ENCODE measurements around the gene LGR6. TPM values are rescaled to one million over a fixed set of nuclear protein-coding genes. Genes with fewer than 3 reads are reported as not detected.
A peak's percentile ranks its signal among the peaks of the same experiment; 100 is the strongest.

Gene LGR6
- total and polyA plus RNA-seq, 4 donors: 11.6 to 67.8 (median 33.6) TPM

DNA sequence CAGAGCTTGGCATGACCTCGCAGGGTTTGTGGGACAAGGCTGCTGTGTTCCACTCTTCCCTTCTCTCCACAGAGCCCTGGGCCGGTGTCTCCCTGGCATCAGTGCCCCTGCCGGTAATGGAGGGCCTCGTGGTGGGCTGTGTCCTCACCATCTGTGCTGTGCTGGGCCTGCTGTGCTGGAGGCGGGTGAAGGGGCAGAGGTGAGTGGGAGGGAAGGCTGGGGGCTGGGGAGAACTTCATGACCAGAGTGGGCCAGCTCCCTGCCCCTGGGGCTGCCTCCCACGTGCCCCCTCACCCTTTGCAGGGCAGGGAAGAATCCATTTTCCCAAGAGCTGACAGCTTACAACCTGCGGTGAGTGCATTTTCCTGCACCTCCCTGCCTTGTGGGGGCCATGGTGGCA is 12.0 kb upstream of the LGR6 start:
- Histone ChIP-seq H3K27me3 (ENCODE audit: control insufficient read depth in 1 of 2, insufficient read depth in 2 of 2, low read length in 1 of 2) (no peaks in the 10 kb centered on the region), H3K36me3 (ENCODE audit: control insufficient read depth in 1 of 2, insufficient read depth in 2 of 2, low read length in 1 of 2) (no peaks in the 10 kb centered on the region), H3K4me3 (ENCODE audit: low read length in 2 of 2) (no peak overlapping the region), H3K4me1 (ENCODE audit: control insufficient read depth in 1 of 2, insufficient read depth in 2 of 2, low read length in 2 of 2) (no peaks in the 10 kb centered on the region), H3K9me3 (ENCODE audit: control insufficient read depth, low read length) (no peaks in the 10 kb centered on the region), H3K27ac (ENCODE audit: low read depth in 1 of 2, low read length in 2 of 2) (no peak overlapping the region)
- DNase-seq (no peak), ATAC-seq (ENCODE audit: low FRiP score) (no peak)
- WGBS, 2 donors: 88 to 90% methylated on average over 7 of the region's 7 CpGs
- intact Hi-C loops (cut with DNase I): no loop called here

DNA sequence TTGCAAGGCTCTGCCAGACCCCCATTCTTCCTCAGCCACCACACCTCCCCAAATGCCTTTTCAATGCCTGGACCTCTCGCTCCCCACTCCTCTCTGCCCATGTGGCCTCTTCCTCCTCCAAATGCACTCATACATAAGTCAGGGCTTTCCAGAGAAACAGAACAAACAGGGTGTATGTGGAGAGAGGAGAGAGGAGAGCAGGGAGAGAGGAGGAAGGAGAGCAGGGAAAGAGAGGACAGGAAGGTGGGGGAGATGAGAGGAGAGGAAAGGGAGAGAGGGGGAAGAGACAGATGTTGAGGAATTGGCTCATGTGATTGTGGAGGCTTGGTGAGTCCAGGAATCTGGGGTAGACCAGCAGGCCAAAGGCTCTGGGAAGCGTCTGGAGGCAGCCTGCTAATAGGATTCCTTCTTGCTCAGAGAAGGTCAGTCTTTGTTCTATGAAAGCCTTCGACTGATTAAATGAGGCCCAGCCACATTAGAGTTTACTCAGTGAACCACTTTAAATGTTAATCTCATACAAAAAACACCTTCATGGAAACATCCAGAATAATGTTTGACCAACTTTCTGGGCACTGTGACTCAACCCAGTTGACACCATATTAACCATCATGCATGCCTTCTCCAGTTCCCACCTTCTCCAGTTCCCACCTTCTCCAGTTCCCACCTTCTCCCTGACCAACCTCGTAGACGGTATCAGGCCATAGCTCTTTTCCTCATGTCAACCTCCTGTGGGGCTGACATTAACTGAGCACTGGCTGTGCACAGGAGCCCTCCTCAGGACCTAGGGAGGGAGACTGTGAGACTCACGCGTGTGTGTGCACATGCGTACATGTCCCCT is 11.3 kb upstream of the LGR6 start:
- no peaks in the 10 kb centered on the region for H3K9me3 ChIP-seq (ENCODE audit: control insufficient read depth, low read length)
- H3K27ac ChIP-seq (ENCODE audit: low read depth in 1 of 2, low read length in 2 of 2): no peak overlapping the region
- no peak for ATAC-seq (ENCODE audit: low FRiP score)
- no peak overlapping the region for H3K4me3 ChIP-seq (ENCODE audit: low read length in 2 of 2)
- H3K36me3 ChIP-seq (ENCODE audit: control insufficient read depth in 1 of 2, insufficient read depth in 2 of 2, low read length in 1 of 2): no peaks in the 10 kb centered on the region
- intact Hi-C loops (cut with DNase I): no loop called here
- H3K4me1 ChIP-seq (ENCODE audit: control insufficient read depth in 1 of 2, insufficient read depth in 2 of 2, low read length in 2 of 2): no peaks in the 10 kb centered on the region
- no peaks in the 10 kb centered on the region for H3K27me3 ChIP-seq (ENCODE audit: control insufficient read depth in 1 of 2, insufficient read depth in 2 of 2, low read length in 1 of 2)
- no peak for DNase-seq
- 88 to 94% methylated on average over 8 of the region's 8 CpGs for WGBS, 2 donors

DNA sequence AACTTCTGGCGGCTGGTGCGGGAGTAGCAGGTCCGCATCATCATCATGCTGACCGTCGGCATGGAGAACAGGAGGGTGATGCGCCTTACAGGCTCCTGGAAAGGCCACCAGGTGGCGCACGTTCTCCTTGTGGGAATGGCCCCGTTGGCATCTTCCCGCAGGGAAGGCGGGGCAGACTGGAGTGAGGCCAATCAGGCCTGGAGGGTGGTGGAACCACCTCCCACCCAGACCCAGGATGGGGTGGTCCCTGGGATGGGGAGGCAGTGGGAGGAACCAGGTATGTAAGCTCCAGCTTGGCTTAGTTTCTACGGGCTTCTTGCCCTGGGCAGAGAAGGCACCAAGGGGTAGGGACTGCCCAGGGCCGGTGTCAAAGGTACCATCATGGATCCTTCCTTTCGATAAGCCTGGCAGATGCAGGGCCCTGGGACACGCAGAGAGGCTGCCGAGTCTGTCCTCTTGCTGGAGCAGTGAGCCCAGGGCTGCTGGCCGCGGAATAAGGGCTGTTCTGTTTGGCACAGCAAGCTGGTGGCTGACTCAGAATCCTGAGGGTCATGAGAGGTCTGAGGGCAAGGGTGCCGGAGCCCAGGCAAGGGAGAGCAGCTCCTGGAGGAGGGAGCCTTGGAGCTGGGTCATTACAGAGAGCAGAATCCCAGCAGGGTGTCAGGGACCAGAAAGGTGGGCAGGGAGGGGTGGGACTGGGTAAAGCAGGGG is 8.7 kb upstream of the LGR6 start:
- Histone ChIP-seq H3K4me3 (ENCODE audit: low read length in 2 of 2) (no peak overlapping the region), H3K4me1 (ENCODE audit: control insufficient read depth in 1 of 2, insufficient read depth in 2 of 2, low read length in 2 of 2) (no peaks in the 10 kb centered on the region), H3K36me3 (ENCODE audit: control insufficient read depth in 1 of 2, insufficient read depth in 2 of 2, low read length in 1 of 2) (no peaks in the 10 kb centered on the region), H3K27me3 (ENCODE audit: control insufficient read depth in 1 of 2, insufficient read depth in 2 of 2, low read length in 1 of 2) (no peaks in the 10 kb centered on the region), H3K27ac (ENCODE audit: low read depth in 1 of 2, low read length in 2 of 2) (no peak overlapping the region), H3K9me3 (ENCODE audit: control insufficient read depth, low read length) (no peaks in the 10 kb centered on the region)
- WGBS, 2 donors: 4 to 9% methylated on average over 19 of the region's 19 CpGs
- peak; percentile 89 to 95 for DNase-seq
- ATAC-seq (ENCODE audit: low FRiP score): peak; percentile 71
- intact Hi-C loops (cut with DNase I): loop anchor here (2.0 to 5.0 kb wide), 2 partner anchors 130 to 532 kb away; no protein-coding TSS in a partner anchor

DNA sequence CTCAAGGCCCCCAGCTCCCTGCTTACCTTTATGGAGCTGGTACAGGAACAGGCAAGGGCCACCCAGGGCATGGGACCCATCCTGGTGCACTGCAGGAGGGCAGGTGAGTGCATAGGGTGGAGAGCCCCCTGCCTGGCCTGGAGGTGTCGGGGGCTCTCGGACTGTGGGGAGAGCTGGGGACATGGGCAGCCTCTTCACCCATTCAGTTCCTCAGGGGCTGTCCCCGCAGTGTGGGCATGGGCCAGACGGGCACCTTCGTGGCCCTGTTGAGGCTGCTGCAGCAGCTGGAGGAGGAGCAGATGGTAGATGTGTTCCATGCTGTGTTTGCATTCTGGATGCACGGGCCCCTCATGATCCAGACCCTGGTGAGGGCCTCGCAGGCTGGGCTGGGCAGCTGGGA is 7.3 kb upstream of the LGR6 start:
- intact Hi-C loops (cut with DNase I): loop anchor here (5.0 kb wide), 1 partner anchor 531 kb away; no protein-coding TSS in a partner anchor
- Histone ChIP-seq H3K4me1 (ENCODE audit: control insufficient read depth in 1 of 2, insufficient read depth in 2 of 2, low read length in 2 of 2) (no peaks in the 10 kb centered on the region), H3K4me3 (ENCODE audit: low read length in 2 of 2) (no peak overlapping the region), H3K36me3 (ENCODE audit: control insufficient read depth in 1 of 2, insufficient read depth in 2 of 2, low read length in 1 of 2) (no peaks in the 10 kb centered on the region), H3K9me3 (ENCODE audit: control insufficient read depth, low read length) (no peaks in the 10 kb centered on the region), H3K27me3 (ENCODE audit: control insufficient read depth in 1 of 2, insufficient read depth in 2 of 2, low read length in 1 of 2) (no peaks in the 10 kb centered on the region), H3K27ac (ENCODE audit: low read depth in 1 of 2, low read length in 2 of 2) (no peak overlapping the region)
- ATAC-seq (ENCODE audit: low FRiP score): no peak
- DNase-seq: no peak
- WGBS, 2 donors: 92 to 94% methylated on average over 7 of the region's 7 CpGs

DNA sequence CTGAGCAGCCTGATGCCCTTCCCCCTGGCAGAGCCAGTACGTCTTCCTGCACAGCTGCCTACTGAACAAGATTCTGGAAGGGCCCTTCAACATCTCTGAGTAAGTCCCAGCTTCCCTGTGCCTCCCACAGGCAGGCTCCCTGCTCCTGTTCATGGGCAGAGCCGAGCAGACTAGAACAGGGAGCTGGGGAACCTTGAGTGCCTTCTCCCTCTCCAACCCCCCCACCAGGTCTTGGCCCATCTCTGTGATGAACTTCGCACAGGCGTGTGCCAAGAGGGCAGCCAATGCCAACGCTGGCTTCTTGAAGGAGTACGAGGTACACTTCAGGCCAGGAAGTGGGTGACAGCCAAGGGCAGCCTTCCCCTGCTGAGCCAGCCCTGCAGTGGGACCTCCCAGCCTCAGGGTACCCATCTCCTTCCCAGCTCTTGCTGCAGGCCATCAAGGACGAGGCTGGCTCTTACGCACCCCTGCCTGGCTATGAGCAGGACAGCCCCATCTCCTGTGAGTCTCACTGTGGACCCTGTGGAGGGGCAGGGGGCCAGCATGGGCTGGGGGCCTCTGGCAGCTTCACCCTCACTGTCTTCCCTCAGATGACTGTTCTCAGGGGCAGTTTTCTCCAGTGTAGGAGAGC is 6.4 kb upstream of the LGR6 start:
- WGBS, 2 donors: 26 to 34% methylated on average over 8 of the region's 8 CpGs
- no peak overlapping the region for H3K4me3 ChIP-seq (ENCODE audit: low read length in 2 of 2)
- H3K9me3 ChIP-seq (ENCODE audit: control insufficient read depth, low read length): no peaks in the 10 kb centered on the region
- DNase-seq (no peak), ATAC-seq (ENCODE audit: low FRiP score) (no peak)
- no peaks in the 10 kb centered on the region for H3K4me1 ChIP-seq (ENCODE audit: control insufficient read depth in 1 of 2, insufficient read depth in 2 of 2, low read length in 2 of 2)
- no peaks in the 10 kb centered on the region for H3K36me3 ChIP-seq (ENCODE audit: control insufficient read depth in 1 of 2, insufficient read depth in 2 of 2, low read length in 1 of 2)
- no peaks in the 10 kb centered on the region for H3K27me3 ChIP-seq (ENCODE audit: control insufficient read depth in 1 of 2, insufficient read depth in 2 of 2, low read length in 1 of 2)
- intact Hi-C loops (cut with DNase I): loop anchor here (5.0 kb wide), 1 partner anchor 530 kb away; no protein-coding TSS in a partner anchor
- H3K27ac ChIP-seq (ENCODE audit: low read depth in 1 of 2, low read length in 2 of 2): no peak overlapping the region

DNA sequence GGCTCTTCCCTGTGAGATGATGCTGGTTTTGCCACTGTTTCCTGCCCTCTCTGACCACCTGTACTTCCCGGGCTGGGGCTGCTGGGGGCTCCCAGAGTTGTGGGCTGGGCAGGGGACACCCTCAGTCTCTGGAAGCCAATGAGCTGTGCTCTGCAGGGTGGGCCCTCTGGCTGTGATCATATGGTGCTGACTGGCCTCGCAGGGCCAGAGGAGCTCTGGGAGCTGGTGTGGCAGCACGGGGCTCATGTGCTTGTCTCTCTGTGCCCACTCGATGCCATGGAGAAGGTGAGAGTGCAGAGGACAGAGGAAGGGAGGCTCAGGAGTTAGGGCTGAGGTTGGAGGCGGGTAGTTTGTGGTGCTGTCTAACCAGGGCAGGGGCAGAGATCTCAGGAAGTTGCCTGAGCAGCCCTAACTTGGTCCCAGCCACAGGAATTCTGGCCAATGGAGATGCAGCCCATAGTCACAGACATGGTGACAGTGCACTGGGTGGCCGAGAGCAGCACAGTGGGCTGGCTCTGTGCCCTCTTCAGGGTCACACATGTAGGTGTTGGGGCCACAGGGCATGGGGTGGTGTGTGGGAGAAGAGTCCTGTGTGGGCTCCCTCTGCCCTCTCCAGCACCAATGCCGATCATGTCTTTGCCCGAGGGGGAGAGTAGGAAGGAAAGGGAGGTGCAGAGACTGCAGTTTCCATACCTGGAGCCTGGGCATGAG is 5.7 kb upstream of the LGR6 start:
- ATAC-seq (ENCODE audit: low FRiP score): no peak
- Histone ChIP-seq H3K36me3 (ENCODE audit: control insufficient read depth in 1 of 2, insufficient read depth in 2 of 2, low read length in 1 of 2) (no peaks in the 10 kb centered on the region), H3K9me3 (ENCODE audit: control insufficient read depth, low read length) (no peaks in the 10 kb centered on the region), H3K27me3 (ENCODE audit: control insufficient read depth in 1 of 2, insufficient read depth in 2 of 2, low read length in 1 of 2) (no peaks in the 10 kb centered on the region), H3K4me3 (ENCODE audit: low read length in 2 of 2) (no peak overlapping the region), H3K27ac (ENCODE audit: low read depth in 1 of 2, low read length in 2 of 2) (no peak overlapping the region), H3K4me1 (ENCODE audit: control insufficient read depth in 1 of 2, insufficient read depth in 2 of 2, low read length in 2 of 2) (no peaks in the 10 kb centered on the region)
- intact Hi-C loops (cut with DNase I): loop anchor here (5.0 kb wide), 1 partner anchor 529 kb away; no protein-coding TSS in a partner anchor
- WGBS, 2 donors: 73 to 74% methylated on average over 8 of the region's 8 CpGs
- DNase-seq: no peak

- no peaks in the 10 kb centered on the region for H3K36me3 ChIP-seq (ENCODE audit: control insufficient read depth in 1 of 2, insufficient read depth in 2 of 2, low read length in 1 of 2)
- no peaks in the 10 kb centered on the region for H3K4me1 ChIP-seq (ENCODE audit: control insufficient read depth in 1 of 2, insufficient read depth in 2 of 2, low read length in 2 of 2)
- ATAC-seq (ENCODE audit: low FRiP score): peak; percentile 72
- peak; percentile 84 to 95 for DNase-seq
- H3K4me3 ChIP-seq (ENCODE audit: low read length in 2 of 2): no peak overlapping the region
- WGBS, 2 donors: 56 to 58% methylated on average over 20 of the region's 20 CpGs
- no peak overlapping the region for H3K27ac ChIP-seq (ENCODE audit: low read depth in 1 of 2, low read length in 2 of 2)
- no peaks in the 10 kb centered on the region for H3K27me3 ChIP-seq (ENCODE audit: control insufficient read depth in 1 of 2, insufficient read depth in 2 of 2, low read length in 1 of 2)
- intact Hi-C loops (cut with DNase I): loop anchor here (5.0 kb wide), 1 partner anchor 528 kb away; no protein-coding TSS in a partner anchor
- H3K9me3 ChIP-seq (ENCODE audit: control insufficient read depth, low read length): no peaks in the 10 kb centered on the region
These were observed 4.4 kb upstream of the LGR6 start for GRCh38 chr1:202189001-202189790.
